Neural cell (in vitro differentiated cells): ENCODE results near the gene LRRC8C.

Experiments used
- CTCF ChIP-seq: fragments of 450-650 bp; IDR thresholded peaks from 2 replicates; pipeline ENCODE4 v1.5.1; 2014; ENCODE audit warnings: antibody characterized with exemption, mild to moderate bottlenecking, moderate library complexity; ENCODE audit not compliant: poor library complexity, severe bottlenecking
- POLR2AphosphoS5 ChIP-seq: IDR thresholded peaks from 2 replicates; pipeline ENCODE4 v1.6.1; 2012
- RAD21 ChIP-seq: fragments of 450-650 bp; conservative IDR thresholded peaks from 2 replicates; pipeline ENCODE4 v1.6.1; 2014; ENCODE audit warnings: antibody characterized with exemption, mild to moderate bottlenecking, moderate library complexity
- SMC3 ChIP-seq: fragments of 450-650 bp; conservative IDR thresholded peaks from 2 replicates; pipeline ENCODE4 v1.6.1; 2014; ENCODE audit warnings: antibody characterized with exemption, mild to moderate bottlenecking, moderate library complexity; ENCODE audit not compliant: poor library complexity

- TF ChIP-seq CTCF (no peak), POLR2AphosphoS5 (no peak), RAD21 (no peak), SMC3 (no peak)
Measured at GRCh38 chr1:89759036-89759435, 126.1 kb downstream of the LRRC8C start.
